Activated T-helper 1 cell treated with anti-CD3 and anti-CD28 coated beads, Interleukin-12 subunit alpha, Interleukin-12 subunit beta, Interleukin-2, Interleukin-4 antibody, amounts not matched to agents 30 ng/mL and 10 ng/mL and 1 ng/mL, durations not matched to agents 14 hours and 24 hours and 36 hours (primary cell): ENCODE measurements around the gene PTK6. TPM values are rescaled to one million over a fixed set of nuclear protein-coding genes. Genes with fewer than 3 reads are reported as not detected.

ENCODE experiments used
- DNase-seq: peaks from one replicate; pipeline ENCODE4 v3.0.0; 2021; ENCODE audit warnings: low spot score
- H3K27ac Mint-ChIP-seq: one replicate; pipeline ENCODE4 v1.8.0; 2021; ENCODE audit warnings: mild to moderate bottlenecking, mixed read lengths
- H3K27me3 Mint-ChIP-seq: one replicate; pipeline ENCODE4 v1.8.0; 2022; ENCODE audit warnings: mild to moderate bottlenecking, moderate library complexity, mixed read lengths; ENCODE audit not compliant: insufficient read depth
- H3K36me3 Mint-ChIP-seq: one replicate; pipeline ENCODE4 v1.8.0; 2021; ENCODE audit warnings: low read depth, mixed read lengths
- H3K4me1 Mint-ChIP-seq: one replicate; pipeline ENCODE4 v1.8.0; 2021; ENCODE audit warnings: low read depth, mixed read lengths
- H3K4me3 Mint-ChIP-seq: one replicate; pipeline ENCODE4 v1.8.0; 2021; ENCODE audit warnings: mild to moderate bottlenecking, moderate library complexity, mixed read lengths
- H3K9me3 Mint-ChIP-seq: one replicate; pipeline ENCODE4 v1.8.0; 2021; ENCODE audit warnings: mixed read lengths
- intact Hi-C: fragments of 100-400 bp; cut with micrococcal nuclease; formaldehyde crosslinking; loops from one replicate; pipeline ENCODE4 v1.15.1; 2024
- total RNA-seq: library from RNA; stranded (reverse); gene quantifications from 2 replicates; pipeline ENCODE4 v1.2.3, GENCODE V29; 2022

PTK6 gene
- total RNA-seq, 1 donor from 2014 or later, result 0.16 TPM

DNA sequence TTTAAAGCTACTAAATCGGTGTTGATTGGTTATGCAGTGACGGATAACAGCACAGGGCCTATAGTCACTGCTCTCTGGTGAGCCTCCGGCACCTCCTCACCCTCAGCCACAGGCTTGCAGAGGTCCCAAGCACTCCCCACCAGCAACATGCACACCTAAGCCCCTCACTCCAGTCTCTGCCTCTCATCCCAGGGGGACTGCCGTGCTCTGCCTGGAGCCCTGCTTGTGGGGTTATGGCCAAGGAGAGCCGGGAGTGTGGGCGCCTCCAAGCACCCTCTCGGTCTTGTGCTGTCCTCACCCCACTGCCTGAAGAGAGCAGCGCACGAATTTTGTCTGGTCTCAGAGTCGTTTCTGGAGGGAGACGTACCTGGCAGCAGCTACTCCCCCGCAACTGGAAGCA is 31.5 kb downstream of the PTK6 start:
- Mint-ChIP-seq H3K4me3 (no peak overlapping the region), H3K27ac (no peak overlapping the region), H3K9me3 (peaks cover 3% of the 10 kb centered on the region), H3K4me1 (no peaks in the 10 kb centered on the region), H3K27me3 (peaks cover 10% of the 10 kb centered on the region), H3K36me3 (no peaks in the 10 kb centered on the region)
- intact Hi-C loops, result no loop called here
- no peak for DNase-seq

DNA sequence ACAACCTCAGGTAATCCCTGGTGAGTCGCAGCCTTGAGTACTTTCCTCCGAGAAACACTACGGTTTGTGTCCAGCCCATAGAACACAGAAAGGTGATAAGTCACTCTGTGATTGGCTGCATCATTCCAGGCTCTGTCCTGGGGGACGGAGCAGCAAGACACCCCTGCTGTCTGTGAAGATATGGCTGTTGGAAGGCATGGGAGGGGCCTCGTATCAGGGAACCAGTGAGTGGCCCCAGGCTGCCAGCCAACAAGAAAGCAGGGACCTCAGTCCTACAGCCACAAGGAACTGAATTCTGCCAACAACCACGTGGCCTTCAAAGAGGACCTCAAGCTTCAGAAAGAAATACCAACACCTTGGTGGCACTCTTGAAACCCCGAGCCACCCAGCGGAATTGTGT is 31.9 kb downstream of the PTK6 start:
- H3K9me3 Mint-ChIP-seq, result peaks cover 3% of the 10 kb centered on the region
- no peak for DNase-seq
- H3K27me3 Mint-ChIP-seq, result peaks cover 7% of the 10 kb centered on the region
- no peaks in the 10 kb centered on the region for H3K36me3 Mint-ChIP-seq
- H3K4me3 Mint-ChIP-seq, result no peak overlapping the region
- no peaks in the 10 kb centered on the region for H3K4me1 Mint-ChIP-seq
- intact Hi-C loops, result no loop called here
- H3K27ac Mint-ChIP-seq, result no peak overlapping the region

DNA sequence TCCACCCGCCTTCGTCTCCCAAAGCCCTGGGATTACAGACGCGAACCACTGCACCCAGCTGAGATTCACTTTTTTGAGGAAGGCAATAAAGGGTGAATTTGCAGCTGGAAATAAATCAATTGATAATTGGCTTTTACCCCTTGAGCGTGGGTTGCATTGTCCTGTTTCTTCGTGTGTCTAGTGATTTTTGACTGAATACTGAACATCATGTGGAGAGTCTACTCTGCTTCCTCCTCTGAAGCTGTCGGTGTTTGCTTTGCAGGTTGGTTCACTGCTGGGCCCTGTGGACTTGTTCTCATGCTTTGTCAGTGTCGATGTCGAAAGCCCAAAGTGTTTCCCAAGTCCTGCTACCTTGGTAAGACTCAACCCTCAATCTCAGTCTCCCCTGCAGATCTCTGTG is 32.5 kb downstream of the PTK6 start:
- no peaks in the 10 kb centered on the region for H3K4me1 Mint-ChIP-seq
- intact Hi-C loops, result no loop called here
- no peak for DNase-seq
- peaks cover 3% of the 10 kb centered on the region for H3K9me3 Mint-ChIP-seq
- H3K36me3 Mint-ChIP-seq, result no peaks in the 10 kb centered on the region
- H3K4me3 Mint-ChIP-seq, result no peak overlapping the region
- no peak overlapping the region for H3K27ac Mint-ChIP-seq
- H3K27me3 Mint-ChIP-seq, result peaks cover 9% of the 10 kb centered on the region

DNA sequence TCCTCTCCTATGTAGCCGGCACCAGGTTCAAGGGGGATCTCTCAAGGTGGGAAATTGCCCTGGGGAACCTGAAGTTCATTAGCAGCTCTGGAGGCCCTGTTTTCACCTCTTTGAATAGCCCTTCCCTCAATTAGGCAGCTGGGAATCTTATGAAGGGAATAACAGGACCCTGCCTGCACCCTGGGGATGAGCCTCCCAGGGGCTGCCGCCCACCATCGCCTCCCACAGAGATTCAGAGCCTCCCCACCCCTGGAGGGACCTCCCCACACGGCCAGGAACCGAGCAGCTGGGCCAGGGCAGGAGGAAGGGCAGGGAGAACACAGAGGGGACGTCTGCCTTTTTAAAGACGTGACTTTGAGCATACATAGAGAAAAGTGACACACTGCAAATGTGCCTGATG is 33.7 kb downstream of the PTK6 start:
- no peaks in the 10 kb centered on the region for H3K4me1 Mint-ChIP-seq
- H3K9me3 Mint-ChIP-seq, result peaks cover 3% of the 10 kb centered on the region
- no peak overlapping the region for H3K4me3 Mint-ChIP-seq
- peaks cover 6% of the 10 kb centered on the region for H3K27me3 Mint-ChIP-seq
- H3K27ac Mint-ChIP-seq, result no peak overlapping the region
- no peak for DNase-seq
- intact Hi-C loops, result no loop called here
- H3K36me3 Mint-ChIP-seq, result no peaks in the 10 kb centered on the region

DNA sequence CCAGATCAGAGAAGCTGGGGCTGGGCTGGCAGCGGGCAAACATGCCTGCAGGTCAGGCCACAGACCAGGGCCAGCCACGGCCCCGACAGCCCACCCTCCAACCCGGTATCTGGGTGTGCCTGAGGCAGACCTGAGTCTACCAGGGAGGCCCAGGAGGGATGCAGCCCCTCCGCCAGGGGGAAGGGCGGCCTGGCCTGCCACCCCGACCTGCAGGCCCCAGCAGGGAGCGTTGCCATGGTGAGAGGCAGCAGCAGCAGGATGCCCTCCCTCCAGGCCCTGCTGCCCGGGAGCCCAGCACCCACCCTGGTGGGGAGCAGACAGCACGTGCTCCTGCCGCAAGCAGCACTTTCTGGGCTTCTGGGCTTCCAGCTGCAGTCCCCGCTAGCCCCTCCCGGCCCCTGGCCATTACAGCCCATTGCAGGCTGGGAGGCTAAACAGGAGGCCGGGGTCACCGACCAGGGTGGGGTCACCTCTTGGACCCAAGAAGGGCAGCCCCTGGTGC is 34.5 kb downstream of the PTK6 start:
- no peaks in the 10 kb centered on the region for H3K36me3 Mint-ChIP-seq
- no peak for DNase-seq
- H3K27me3 Mint-ChIP-seq, result peaks cover 6% of the 10 kb centered on the region
- no peak overlapping the region for H3K27ac Mint-ChIP-seq
- no peak overlapping the region for H3K4me3 Mint-ChIP-seq
- no peaks in the 10 kb centered on the region for H3K4me1 Mint-ChIP-seq
- peaks cover 3% of the 10 kb centered on the region for H3K9me3 Mint-ChIP-seq
- intact Hi-C loops, result no loop called here

DNA sequence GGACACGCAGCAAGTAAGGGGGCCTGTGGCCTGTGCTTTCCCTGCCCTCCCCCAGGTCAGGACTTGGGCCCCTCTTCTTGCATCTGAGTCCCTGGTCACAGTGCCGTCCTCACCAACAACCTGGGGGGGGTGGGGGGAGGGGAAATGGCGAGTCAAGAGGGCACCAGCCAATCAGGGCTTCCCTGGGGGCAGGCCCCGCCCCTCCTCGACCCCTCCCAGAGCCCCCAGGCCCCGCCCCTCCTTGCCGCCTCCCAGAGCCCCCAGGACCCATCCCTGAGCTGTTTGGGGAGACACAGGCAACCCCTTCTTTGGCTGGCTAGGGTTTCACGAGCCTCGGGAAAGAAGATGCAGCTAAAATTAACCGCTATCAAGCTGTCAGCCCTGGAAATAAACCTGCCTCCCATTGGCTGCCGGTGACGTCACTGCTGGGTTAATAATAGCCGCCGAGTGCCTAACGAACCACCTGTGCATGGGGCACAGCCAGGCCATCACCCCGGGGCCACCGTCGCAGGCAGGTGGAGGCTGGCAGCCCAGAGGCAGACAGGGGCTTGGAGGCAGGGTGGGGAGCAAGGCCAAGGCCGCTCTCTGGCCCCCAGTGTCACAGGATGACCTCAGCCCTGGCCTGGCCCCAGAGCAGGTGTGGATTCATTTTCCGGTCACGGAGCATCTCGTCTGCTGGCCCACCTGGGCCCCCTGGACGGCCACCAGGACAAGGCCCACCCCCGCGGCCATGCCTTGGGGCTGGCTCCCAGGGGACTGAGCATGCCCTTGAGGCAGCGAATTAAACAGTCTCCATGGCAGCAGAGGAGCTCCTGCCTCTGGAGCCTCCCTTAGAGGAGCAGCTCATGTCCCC is 35.1 kb downstream of the PTK6 start:
- Mint-ChIP-seq H3K4me1 (no peaks in the 10 kb centered on the region), H3K27me3 (peaks cover 12% of the 10 kb centered on the region), H3K4me3 (no peak overlapping the region), H3K9me3 (peaks cover 3% of the 10 kb centered on the region), H3K27ac (no peak overlapping the region), H3K36me3 (no peaks in the 10 kb centered on the region)
- intact Hi-C loops, result no loop called here
- no peak for DNase-seq

DNA sequence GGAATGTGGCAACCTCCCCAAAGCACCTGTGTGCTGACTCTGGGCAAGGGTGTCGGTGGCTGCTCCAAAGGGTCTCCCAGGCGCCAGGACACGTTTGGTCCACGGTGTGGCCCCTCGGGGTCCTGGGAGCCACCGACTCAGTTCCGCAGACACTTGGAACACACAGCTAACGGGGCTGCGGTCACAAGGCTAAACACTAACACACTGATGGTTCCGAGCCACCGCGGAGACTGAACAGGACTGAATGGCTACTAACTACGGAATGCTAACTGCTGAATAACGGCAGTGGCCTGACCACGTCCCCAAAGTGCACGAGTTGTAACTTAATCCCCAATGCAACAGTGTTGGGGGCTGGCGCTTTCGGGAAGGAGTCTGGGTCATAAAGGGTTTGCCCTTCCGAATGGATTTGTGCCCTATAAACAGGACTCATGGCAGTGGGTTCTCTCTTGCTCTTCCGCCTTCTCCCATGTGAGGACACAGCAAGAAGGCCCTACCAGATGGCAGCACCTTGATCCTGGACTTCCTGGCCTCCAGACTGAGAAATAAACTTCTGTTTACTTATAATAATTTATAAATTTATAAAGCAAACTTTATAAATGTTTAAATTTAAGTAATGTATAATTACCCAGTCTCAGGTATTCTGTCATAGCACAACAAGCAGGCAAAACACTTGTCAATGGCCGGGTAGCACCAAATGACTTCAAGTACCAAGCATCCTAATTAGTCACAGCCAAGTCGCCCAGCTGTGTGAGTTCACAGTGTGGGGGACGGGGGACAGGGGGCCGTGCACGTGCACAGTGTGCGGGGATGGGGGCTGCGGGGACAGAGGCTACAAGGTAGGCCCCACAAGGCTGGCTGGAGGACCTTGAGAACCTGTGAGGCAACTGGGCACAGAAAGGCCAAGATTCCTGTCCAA is 36.0 kb downstream of the PTK6 start:
- Mint-ChIP-seq H3K9me3 (peaks cover 3% of the 10 kb centered on the region), H3K36me3 (no peaks in the 10 kb centered on the region), H3K4me1 (no peaks in the 10 kb centered on the region), H3K27ac (no peak overlapping the region), H3K27me3 (peaks cover 18% of the 10 kb centered on the region), H3K4me3 (no peak overlapping the region)
- intact Hi-C loops, result no loop called here
- DNase-seq, result no peak

DNA sequence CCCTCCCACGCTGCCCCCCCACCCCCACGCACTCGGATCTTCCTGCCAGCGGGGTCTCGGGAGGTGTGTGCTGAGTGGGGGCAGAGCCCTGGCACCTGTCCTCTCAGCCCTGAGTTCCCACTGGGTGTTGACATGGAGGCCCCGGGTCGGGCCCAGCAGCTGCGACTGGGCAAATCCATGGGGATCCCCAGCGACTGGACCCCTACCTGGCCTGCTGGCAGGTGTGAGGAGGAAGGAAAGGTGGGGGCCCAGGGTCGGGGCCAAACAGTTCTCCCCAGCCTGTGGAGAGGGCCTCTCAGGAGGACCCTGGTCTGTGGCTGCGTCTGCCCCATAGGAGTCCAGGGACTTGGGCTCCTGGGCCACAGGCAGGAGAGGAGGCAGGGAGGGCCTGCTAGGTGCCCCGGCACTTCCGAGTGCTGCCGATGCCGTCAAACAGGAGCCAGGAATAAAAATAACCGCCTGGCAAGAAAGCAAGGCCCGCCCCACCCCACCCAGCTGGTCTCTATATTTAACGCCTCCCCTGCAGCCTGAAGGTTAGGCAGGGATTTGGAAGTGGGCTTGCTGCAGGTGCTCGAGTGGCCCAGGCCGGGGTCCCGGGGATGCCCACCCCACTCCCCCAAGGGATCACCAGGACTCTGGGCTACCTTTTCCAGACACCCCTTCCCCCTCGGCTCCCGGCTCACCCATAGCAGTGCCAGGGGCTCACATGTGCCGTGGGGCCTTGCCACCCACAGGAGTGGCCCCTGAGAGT is 36.9 kb downstream of the PTK6 start:
- H3K27me3 Mint-ChIP-seq, result peaks cover 18% of the 10 kb centered on the region
- H3K4me3 Mint-ChIP-seq, result no peak overlapping the region
- no peaks in the 10 kb centered on the region for H3K36me3 Mint-ChIP-seq
- H3K4me1 Mint-ChIP-seq, result no peaks in the 10 kb centered on the region
- peaks cover 3% of the 10 kb centered on the region for H3K9me3 Mint-ChIP-seq
- DNase-seq, result no peak
- intact Hi-C loops, result no loop called here
- no peak overlapping the region for H3K27ac Mint-ChIP-seq

DNA sequence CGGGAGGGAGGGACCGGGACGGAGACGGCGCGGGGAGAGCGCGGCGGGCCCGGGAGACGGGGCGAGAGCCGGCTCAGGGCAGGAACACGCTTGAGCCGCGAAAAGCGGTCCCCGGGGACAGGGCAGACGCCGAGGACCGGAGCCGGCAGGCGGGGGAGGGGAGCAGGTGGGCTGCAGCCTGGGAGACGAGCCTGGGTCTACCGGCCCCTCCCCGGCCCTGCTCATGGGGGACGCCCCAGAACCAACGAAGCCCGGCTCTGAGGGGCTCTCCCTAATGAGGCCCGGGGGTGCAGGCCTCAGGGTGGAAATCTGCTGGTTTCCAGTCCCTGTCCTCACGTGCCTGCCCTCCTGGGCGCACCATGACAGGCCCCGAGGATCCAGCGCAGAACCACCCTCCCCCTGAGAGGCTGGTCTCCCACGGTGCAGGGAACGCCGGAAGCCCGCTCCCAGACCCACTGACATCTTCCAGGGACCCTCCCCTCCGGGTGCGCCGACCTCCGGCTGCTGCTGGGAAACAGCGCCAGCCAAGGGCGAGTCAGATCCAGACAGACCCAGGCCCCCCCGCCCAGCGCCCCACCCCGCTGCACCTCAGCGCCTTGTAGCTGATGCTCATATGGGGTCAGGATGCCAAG is 37.7 kb downstream of the PTK6 start:
- intact Hi-C loops, result no loop called here
- no peaks in the 10 kb centered on the region for H3K4me1 Mint-ChIP-seq
- peaks cover 14% of the 10 kb centered on the region for H3K27me3 Mint-ChIP-seq
- H3K4me3 Mint-ChIP-seq, result no peak overlapping the region
- no peak overlapping the region for H3K27ac Mint-ChIP-seq
- no peak for DNase-seq
- H3K36me3 Mint-ChIP-seq, result no peaks in the 10 kb centered on the region
- H3K9me3 Mint-ChIP-seq, result peaks cover 3% of the 10 kb centered on the region

DNA sequence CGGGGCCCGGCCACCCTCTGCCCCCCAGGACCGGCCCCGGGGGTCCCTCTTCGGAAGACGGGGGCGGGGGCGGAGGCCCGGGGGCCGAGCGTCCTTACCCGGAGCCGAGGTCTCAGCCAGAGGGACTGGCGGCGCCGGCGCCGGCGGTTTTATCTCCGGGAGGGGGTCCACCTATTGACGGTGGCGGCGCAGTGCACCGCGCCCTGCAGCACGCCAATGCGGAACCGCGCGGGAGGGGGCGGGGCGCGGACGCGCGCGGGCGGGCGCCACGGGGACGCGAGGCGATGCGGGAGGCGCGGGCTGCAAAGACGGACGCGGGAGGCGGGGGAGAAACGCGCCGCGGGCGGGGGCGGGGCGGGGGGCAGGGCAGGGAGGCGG is 38.2 kb downstream of the PTK6 start, which contains the start of gene EEF1A2:
Gene EEF1A2 (minus strand): TSS at position 124 of the 378 bp plus-strand sequence. CDS start 1,320 bp downstream, outside the sequence.
- H3K36me3 Mint-ChIP-seq, result no peaks in the 10 kb centered on the region

DNA sequence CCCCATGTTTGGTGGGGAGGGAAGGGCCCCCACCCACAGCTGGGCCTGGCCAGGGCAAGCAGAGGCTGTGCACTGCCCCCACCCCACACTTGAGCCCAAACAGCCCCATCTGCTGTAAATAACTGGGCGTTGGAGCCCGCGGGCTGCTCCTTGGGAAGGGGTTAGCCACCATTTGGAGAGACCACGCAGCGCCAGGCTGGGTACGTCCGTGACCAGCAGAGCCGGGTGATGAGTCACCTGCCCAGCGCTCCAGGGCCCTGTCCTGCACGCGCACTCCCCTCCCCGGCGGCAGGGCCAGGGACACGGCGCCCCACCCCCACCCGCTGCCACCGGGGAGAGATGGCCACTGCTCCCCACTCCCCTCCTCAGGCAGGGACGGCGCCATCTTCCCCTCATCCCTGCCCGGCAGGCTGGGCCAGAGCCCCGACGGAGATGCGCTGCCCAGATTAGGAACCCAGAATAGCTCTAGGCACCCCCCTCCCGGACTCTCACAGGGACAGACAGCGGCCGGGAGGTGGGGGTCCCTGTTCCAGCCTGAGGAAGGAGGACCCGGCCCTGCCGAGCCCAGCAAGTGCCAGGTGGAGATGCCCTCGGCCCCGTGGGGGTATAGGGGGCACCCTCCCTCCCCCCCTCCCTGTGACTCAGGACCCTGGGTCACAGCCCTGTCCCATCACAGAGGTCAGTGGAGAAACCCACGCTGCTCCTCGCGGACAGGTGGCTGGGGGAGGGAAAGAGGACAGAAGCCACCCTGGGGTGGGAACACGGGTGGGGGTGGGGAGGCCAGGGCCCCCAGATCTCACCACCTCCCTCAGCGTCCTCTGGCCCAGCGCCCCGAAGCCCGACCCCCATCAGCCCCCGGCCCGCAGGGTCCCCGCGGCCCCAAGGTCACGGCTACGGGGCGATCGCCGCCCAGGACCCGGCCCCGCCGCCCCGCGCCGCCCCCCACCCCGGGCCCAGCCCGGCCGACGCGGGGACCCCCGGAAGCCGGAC is 38.9 kb downstream of the PTK6 start:
- intact Hi-C loops, result no loop called here
- no peaks in the 10 kb centered on the region for H3K4me1 Mint-ChIP-seq

More for the DNA sequence above, 38.2 kb downstream of the PTK6 start, which contains the start of gene EEF1A2:
- H3K4me3 Mint-ChIP-seq, result no peak within 1 kb of the TSS
- peaks cover under 1% of the 10 kb centered on the region for H3K9me3 Mint-ChIP-seq
- H3K27ac Mint-ChIP-seq, result no peak within 1 kb of the TSS
- DNase-seq, result peak; percentile 38
- H3K4me1 Mint-ChIP-seq, result no peaks in the 10 kb centered on the region
- H3K27me3 Mint-ChIP-seq, result peaks cover 14% of the 10 kb centered on the region
- intact Hi-C loops, result no loop called here

More for the DNA sequence above, 38.9 kb downstream of the PTK6 start:
- Mint-ChIP-seq H3K27me3 (peaks cover 14% of the 10 kb centered on the region), H3K4me3 (no peak overlapping the region), H3K27ac (no peak overlapping the region), H3K9me3 (no peaks in the 10 kb centered on the region), H3K36me3 (no peaks in the 10 kb centered on the region)
- no peak for DNase-seq
